GM21515 (cell line): Measurements from ENCODE around the gene EDEM3.

Source experiments
- ATAC-seq: cut with Tn5 transposase; IDR thresholded peaks from one replicate; pipeline ENCODE4 v1.9.1; 2021; ENCODE audit not compliant: unreplicated experiment

The EDEM3 gene

GRCh38 chr1:184640505-184640904, 114.2 kb downstream of the EDEM3 start:
- ATAC-seq, result no peak
